Measurements from ENCODE around the gene NRF1. TPM values are rescaled to one million over a fixed set of nuclear protein-coding genes. Genes with fewer than 3 reads are reported as not detected.

NRF1 gene
- total RNA-seq, 1 experiment from 2014 or later, result 23.2 TPM

DNA sequence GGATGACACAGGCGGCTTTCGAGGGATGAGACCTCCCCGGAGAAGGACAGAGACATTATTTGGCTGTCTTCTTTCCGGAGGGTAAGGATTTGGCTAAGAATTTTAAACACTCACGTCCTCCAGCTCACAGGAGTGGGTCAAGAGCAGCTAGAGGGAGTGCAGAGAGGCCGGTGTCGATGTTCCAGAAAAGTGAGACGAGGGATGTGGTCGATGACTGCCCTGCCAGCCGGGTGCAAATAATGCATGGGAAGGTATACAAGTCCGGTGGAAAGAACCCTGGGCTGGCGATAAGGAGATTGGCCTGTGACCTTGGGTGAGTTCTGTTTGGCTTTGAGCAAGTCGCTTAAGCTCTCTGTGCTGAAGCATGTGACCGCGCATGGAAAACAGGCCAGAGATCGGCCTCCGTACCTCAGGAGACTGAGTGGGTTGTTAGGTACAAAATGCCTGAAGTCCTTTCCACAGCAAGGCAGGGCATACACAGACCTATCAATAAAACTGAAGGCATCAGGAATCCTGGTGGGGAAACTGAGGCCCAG is 192.1 kb downstream of the NRF1 start:
- CTCF ChIA-PET, result interaction anchor here (0.6 kb wide), 1 partner anchor 165 kb away, joined by 8 read pairs; no protein-coding TSS in a partner anchor
- intact Hi-C loops (cut with micrococcal nuclease; ENCODE audit: unreplicated experiment), result no loop called here
- H3K36me3 ChIP-seq (ENCODE audit: low read depth), result no peaks in the 10 kb centered on the region

GRCh38 chr7:129804111-129804889 is 192.8 kb downstream of the NRF1 start:
- Histone ChIP-seq H3K9me2 (ENCODE audit: insufficient read depth) (no peaks in the 10 kb centered on the region), H4K20me1 (ENCODE audit: insufficient read depth) (no peaks in the 10 kb centered on the region), H3K36me3 (ENCODE audit: low read depth) (no peaks in the 10 kb centered on the region), H3K79me2 (ENCODE audit: low read depth) (no peaks in the 10 kb centered on the region), H3K4me1 (replicated peaks; ENCODE audit: insufficient read depth) (no peaks in the 10 kb centered on the region), H3K27ac (no peak overlapping the region), H2AFZ (no peak overlapping the region), H3K4me2 (no peak overlapping the region), H3K27me3 (ENCODE audit: insufficient read depth, low read depth) (no peaks in the 10 kb centered on the region), H3K9me3 (ENCODE audit: insufficient read depth, low read depth) (no peaks in the 10 kb centered on the region), H3F3A (ENCODE audit: insufficient read depth, low read depth) (no peaks in the 10 kb centered on the region), H3K4me3 (no peak overlapping the region)
- TF ChIP-seq EZH2 (IDR thresholded peaks at IDR 0.05; ENCODE audit: low read depth), result no peak
- TF ChIP-seq, protein P1, sequence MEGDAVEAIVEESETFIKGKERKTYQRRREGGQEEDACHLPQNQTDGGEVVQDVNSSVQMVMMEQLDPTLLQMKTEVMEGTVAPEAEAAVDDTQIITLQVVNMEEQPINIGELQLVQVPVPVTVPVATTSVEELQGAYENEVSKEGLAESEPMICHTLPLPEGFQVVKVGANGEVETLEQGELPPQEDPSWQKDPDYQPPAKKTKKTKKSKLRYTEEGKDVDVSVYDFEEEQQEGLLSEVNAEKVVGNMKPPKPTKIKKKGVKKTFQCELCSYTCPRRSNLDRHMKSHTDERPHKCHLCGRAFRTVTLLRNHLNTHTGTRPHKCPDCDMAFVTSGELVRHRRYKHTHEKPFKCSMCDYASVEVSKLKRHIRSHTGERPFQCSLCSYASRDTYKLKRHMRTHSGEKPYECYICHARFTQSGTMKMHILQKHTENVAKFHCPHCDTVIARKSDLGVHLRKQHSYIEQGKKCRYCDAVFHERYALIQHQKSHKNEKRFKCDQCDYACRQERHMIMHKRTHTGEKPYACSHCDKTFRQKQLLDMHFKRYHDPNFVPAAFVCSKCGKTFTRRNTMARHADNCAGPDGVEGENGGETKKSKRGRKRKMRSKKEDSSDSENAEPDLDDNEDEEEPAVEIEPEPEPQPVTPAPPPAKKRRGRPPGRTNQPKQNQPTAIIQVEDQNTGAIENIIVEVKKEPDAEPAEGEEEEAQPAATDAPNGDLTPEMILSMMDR (conservative IDR thresholded peaks at IDR 0.05), result no peak
- ChIA-PET POLR2A (ENCODE audit: unreplicated experiment) (no interaction called here), CTCF (interaction anchor here (0.6 kb wide), 1 partner anchor 166 kb away, joined by 8 read pairs; no protein-coding TSS in a partner anchor)
- intact Hi-C loops (cut with micrococcal nuclease; ENCODE audit: unreplicated experiment), result no loop called here
- no peak for DNase-seq
- BruUV-seq (replicated peaks), result no TSS peak

More for the DNA sequence above, 192.1 kb downstream of the NRF1 start:
- Histone ChIP-seq H3K9me2 (ENCODE audit: insufficient read depth) (no peaks in the 10 kb centered on the region), H3K27ac (no peak overlapping the region), H2AFZ (no peak overlapping the region), H3K4me2 (no peak overlapping the region), H3K9me3 (ENCODE audit: insufficient read depth, low read depth) (no peaks in the 10 kb centered on the region), H3K27me3 (ENCODE audit: insufficient read depth, low read depth) (no peaks in the 10 kb centered on the region), H3F3A (ENCODE audit: insufficient read depth, low read depth) (no peaks in the 10 kb centered on the region), H3K4me3 (no peak overlapping the region), H3K79me2 (ENCODE audit: low read depth) (no peaks in the 10 kb centered on the region), H3K4me1 (replicated peaks; ENCODE audit: insufficient read depth) (no peaks in the 10 kb centered on the region), H4K20me1 (ENCODE audit: insufficient read depth) (no peaks in the 10 kb centered on the region)
- POLR2A ChIA-PET (ENCODE audit: unreplicated experiment), result no interaction called here
- DNase-seq, result no peak
- no TSS peak for BruUV-seq (replicated peaks)
- TF ChIP-seq, protein P1 (conservative IDR thresholded peaks at IDR 0.05), result no peak
- no peak for TF ChIP-seq EZH2 (IDR thresholded peaks at IDR 0.05; ENCODE audit: low read depth)

GRCh38 chr7:129804890-129805719 is 193.6 kb downstream of the NRF1 start:
- intact Hi-C loops (cut with micrococcal nuclease; ENCODE audit: unreplicated experiment), result no loop called here
- H3K9me3 ChIP-seq (ENCODE audit: insufficient read depth, low read depth), result no peaks in the 10 kb centered on the region
- H3K27ac ChIP-seq, result no peak overlapping the region
- no peak for DNase-seq
- no peaks in the 10 kb centered on the region for H3F3A ChIP-seq (ENCODE audit: insufficient read depth, low read depth)
- H3K27me3 ChIP-seq (ENCODE audit: insufficient read depth, low read depth), result no peaks in the 10 kb centered on the region
- ChIA-PET CTCF (interaction anchor here (0.7 kb wide), 1 partner anchor 255 kb away, joined by 4 read pairs; no protein-coding TSS in a partner anchor), POLR2A (ENCODE audit: unreplicated experiment) (interaction anchor here (0.7 kb wide), 1 partner anchor 33 kb away, joined by 5 read pairs; no protein-coding TSS in a partner anchor)
- BruUV-seq (replicated peaks), result no TSS peak
- H3K9me2 ChIP-seq (ENCODE audit: insufficient read depth), result no peaks in the 10 kb centered on the region
- H3K36me3 ChIP-seq (ENCODE audit: low read depth), result no peaks in the 10 kb centered on the region
- no peaks in the 10 kb centered on the region for H4K20me1 ChIP-seq (ENCODE audit: insufficient read depth)
- H3K4me3 ChIP-seq, result no peak overlapping the region
- no peak overlapping the region for H3K4me2 ChIP-seq
- H3K79me2 ChIP-seq (ENCODE audit: low read depth), result no peaks in the 10 kb centered on the region
- no peaks in the 10 kb centered on the region for H3K4me1 ChIP-seq (replicated peaks; ENCODE audit: insufficient read depth)
- no peak overlapping the region for H2AFZ ChIP-seq
- TF ChIP-seq EZH2 (IDR thresholded peaks at IDR 0.05; ENCODE audit: low read depth), result no peak
- TF ChIP-seq, protein P1 (conservative IDR thresholded peaks at IDR 0.05), result no peak

Data from PC-9 (cell line).